ENCODE measurements around the gene LCMT2. TPM values are rescaled to one million over a fixed set of nuclear protein-coding genes. Genes with fewer than 3 reads are reported as not detected.

LCMT2 gene
- total RNA-seq, 2 experiments from 2014 or later: 8.3 to 9.2 TPM

DNA sequence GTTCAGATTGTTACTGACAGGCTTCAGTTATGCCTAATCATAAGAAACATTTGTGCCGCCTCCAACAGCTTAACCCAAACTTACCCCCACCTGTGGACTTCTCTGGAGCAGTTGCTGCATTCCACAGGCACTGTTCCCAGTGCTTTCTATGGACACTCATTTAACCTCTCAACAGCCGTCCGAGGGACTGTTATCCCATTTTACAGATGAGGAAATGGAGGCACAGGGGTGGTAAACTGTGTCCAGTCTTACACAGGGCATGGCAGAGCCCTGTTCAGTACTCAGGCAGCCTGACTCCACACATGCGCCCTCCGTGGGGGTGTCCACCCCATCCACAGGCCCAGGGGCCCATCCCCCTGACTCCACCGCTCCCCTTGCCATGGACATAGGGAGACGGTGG is 49.4 kb downstream of the LCMT2 start:
- Mint-ChIP-seq H3K4me1 (ENCODE audit: low read depth) (no peaks in the 10 kb centered on the region), H3K27me3 (peaks cover 2% of the 10 kb centered on the region), H3K9me3 (no peaks in the 10 kb centered on the region), H3K27ac (no peak overlapping the region), H3K36me3 (ENCODE audit: low read depth) (no peaks in the 10 kb centered on the region), H3K4me3 (no peak overlapping the region)
- intact Hi-C loops (cut with micrococcal nuclease): no loop called here
- ATAC-seq (no peak), DNase-seq (no peak)
- CTCF ChIA-PET: interaction anchor here (1.3 kb wide), 1 partner anchor 56 kb away, joined by 5 read pairs; no protein-coding TSS in a partner anchor
- TF ChIP-seq, protein P1, sequence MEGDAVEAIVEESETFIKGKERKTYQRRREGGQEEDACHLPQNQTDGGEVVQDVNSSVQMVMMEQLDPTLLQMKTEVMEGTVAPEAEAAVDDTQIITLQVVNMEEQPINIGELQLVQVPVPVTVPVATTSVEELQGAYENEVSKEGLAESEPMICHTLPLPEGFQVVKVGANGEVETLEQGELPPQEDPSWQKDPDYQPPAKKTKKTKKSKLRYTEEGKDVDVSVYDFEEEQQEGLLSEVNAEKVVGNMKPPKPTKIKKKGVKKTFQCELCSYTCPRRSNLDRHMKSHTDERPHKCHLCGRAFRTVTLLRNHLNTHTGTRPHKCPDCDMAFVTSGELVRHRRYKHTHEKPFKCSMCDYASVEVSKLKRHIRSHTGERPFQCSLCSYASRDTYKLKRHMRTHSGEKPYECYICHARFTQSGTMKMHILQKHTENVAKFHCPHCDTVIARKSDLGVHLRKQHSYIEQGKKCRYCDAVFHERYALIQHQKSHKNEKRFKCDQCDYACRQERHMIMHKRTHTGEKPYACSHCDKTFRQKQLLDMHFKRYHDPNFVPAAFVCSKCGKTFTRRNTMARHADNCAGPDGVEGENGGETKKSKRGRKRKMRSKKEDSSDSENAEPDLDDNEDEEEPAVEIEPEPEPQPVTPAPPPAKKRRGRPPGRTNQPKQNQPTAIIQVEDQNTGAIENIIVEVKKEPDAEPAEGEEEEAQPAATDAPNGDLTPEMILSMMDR (IDR thresholded peaks at IDR 0.05): no peak
- POLR2A ChIA-PET: no interaction called here

DNA sequence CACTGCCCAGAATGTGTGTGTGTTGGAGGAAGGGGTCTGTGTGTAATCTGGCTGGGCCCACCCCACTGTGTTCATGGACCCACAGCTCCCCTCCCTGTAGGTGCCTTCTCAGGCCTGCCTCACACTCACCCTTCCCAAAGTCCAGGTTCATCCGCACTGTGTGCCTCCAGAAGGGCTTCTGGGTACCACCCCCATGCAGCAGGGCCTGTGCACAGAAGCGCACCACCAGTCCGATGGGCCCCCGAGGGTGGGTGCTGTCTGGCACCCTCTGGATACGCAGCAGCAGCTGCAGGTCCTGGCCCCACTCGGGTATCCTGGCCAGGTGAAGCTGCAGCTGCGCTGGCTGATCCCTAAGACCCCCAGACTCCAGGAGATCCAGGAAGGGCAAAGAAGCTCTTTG is 50.9 kb downstream of the LCMT2 start:
- intact Hi-C loops (cut with micrococcal nuclease): no loop called here
- H3K4me3 Mint-ChIP-seq: no peak overlapping the region
- no peak for DNase-seq
- no peak for ATAC-seq
- H3K9me3 Mint-ChIP-seq: no peaks in the 10 kb centered on the region
- H3K36me3 Mint-ChIP-seq (ENCODE audit: low read depth): no peaks in the 10 kb centered on the region
- H3K4me1 Mint-ChIP-seq (ENCODE audit: low read depth): no peaks in the 10 kb centered on the region
- peaks cover 5% of the 10 kb centered on the region for H3K27me3 Mint-ChIP-seq
- CTCF ChIA-PET: no interaction called here
- TF ChIP-seq, protein P1 (IDR thresholded peaks at IDR 0.05): no peak
- POLR2A ChIA-PET: no interaction called here
- H3K27ac Mint-ChIP-seq: no peak overlapping the region

DNA sequence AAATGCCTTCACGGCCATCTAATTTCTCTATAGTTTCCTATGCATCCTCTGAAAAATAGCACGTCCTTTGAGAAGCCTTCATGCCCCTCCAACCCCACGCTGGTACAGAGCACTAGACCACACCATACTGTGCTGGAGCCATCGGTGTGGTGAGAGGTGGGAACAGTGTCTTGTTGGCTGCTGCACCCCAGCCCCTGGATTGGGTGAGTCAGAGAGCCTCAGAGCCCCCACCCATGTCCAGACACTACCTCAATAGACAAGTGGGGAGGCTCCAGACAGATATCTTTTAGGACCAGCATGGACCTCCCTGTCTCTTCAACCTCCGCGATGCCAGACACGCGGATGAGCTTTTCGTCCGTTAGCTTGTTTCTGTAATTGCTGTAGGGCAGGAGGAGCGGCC is 51.5 kb downstream of the LCMT2 start:
- intact Hi-C loops (cut with micrococcal nuclease): no loop called here
- ChIA-PET CTCF (no interaction called here), POLR2A (no interaction called here)

DNA sequence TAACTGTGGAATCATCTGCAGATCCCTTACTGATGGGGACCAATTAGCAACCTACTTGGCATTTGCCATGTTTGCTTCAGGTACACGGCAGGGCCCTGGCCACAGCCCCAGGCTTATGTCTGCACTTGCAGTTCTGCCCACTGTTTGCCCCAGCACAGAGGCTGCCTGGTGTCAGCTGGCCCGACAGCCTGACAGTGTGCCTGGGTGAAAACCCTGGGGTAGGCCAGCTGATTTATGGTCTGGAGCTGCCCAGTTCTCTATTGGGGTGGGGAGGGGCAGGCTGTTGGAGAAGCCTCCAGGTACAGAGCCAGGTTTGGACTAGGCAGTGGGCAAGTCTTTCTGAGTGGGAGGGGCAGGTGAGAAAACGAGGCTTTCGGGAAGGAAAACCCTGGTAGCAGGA is 52.5 kb downstream of the LCMT2 start:
- no peak overlapping the region for H3K27ac Mint-ChIP-seq
- ChIA-PET CTCF (interaction anchor here (5.9 kb wide), 1 partner anchor 52 kb away, joined by 24 read pairs; no protein-coding TSS in a partner anchor), POLR2A (no interaction called here)
- H3K27me3 Mint-ChIP-seq: peaks cover 5% of the 10 kb centered on the region
- ATAC-seq (no peak), DNase-seq (no peak)
- intact Hi-C loops (cut with micrococcal nuclease): no loop called here
- H3K36me3 Mint-ChIP-seq (ENCODE audit: low read depth): no peaks in the 10 kb centered on the region
- no peaks in the 10 kb centered on the region for H3K9me3 Mint-ChIP-seq
- no peak overlapping the region for H3K4me3 Mint-ChIP-seq
- no peaks in the 10 kb centered on the region for H3K4me1 Mint-ChIP-seq (ENCODE audit: low read depth)
- TF ChIP-seq, protein P1 (IDR thresholded peaks at IDR 0.05): no peak

More for the DNA sequence above, 51.5 kb downstream of the LCMT2 start:
- Mint-ChIP-seq H3K36me3 (ENCODE audit: low read depth) (no peaks in the 10 kb centered on the region), H3K4me1 (ENCODE audit: low read depth) (no peaks in the 10 kb centered on the region), H3K27me3 (peaks cover 5% of the 10 kb centered on the region), H3K4me3 (no peak overlapping the region), H3K9me3 (no peaks in the 10 kb centered on the region), H3K27ac (no peak overlapping the region)
- DNase-seq (no peak), ATAC-seq (no peak)
- TF ChIP-seq, protein P1 (IDR thresholded peaks at IDR 0.05): no peak

DNA sequence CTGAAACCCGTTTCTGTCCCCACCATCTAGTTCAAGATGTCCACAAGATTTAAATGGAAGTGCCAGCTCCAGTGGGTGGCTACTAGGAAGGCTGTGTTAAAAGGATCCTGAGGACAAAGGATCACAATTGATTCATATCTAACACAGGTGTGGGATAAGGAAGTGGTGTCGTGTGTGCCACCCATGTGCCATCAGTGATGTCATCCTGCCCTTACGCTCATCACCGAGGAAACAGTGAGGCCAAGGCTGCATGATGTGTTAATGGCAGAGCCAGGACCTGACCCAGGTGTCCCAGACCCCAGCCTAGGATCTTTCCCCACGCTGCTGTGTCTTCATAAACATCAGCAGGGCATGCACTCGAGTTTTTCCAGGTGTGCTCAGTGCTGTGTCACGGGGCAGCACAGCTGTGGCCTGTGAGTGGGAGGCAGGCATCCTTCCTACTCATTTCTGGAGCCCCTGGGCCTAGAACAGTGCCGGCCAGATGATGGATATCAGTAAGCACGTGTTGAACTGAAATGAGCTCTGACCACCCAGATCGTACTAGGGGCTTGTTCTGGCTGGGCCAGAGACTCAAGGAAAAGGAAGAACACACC is 53.0 kb downstream of the LCMT2 start:
- TF ChIP-seq, protein P1 (IDR thresholded peaks at IDR 0.05): no peak
- Mint-ChIP-seq H3K27me3 (peaks cover 5% of the 10 kb centered on the region), H3K36me3 (ENCODE audit: low read depth) (no peaks in the 10 kb centered on the region), H3K4me3 (no peak overlapping the region), H3K4me1 (ENCODE audit: low read depth) (no peaks in the 10 kb centered on the region), H3K9me3 (peaks cover 2% of the 10 kb centered on the region), H3K27ac (no peak overlapping the region)
- CTCF ChIA-PET: interaction anchor here (1.3 to 5.9 kb wide), 4 partner anchors 8 to 74 kb away, joined by 3 to 24 read pairs (median 10); no protein-coding TSS in a partner anchor
- intact Hi-C loops (cut with micrococcal nuclease): no loop called here
- ATAC-seq: no peak
- no peak for DNase-seq
- POLR2A ChIA-PET: no interaction called here
